ENCODE data around the gene DIDO1. TPM values are rescaled to one million over a fixed set of nuclear protein-coding genes. Genes with fewer than 3 reads are reported as not detected.

DIDO1 gene
- polyA plus RNA-seq, 2 of the 4 experiments (the other 2 are of a cell fraction) = 12.6 to 14.8 TPM

GRCh38 chr20:62949962-62950361 is 23.7 kb upstream of the DIDO1 start:
- ATAC-seq = no peak
- Histone ChIP-seq H3K9me3 (peaks cover 8% of the 10 kb centered on the region; the same call in 2 of the 3 replicates), H3K27ac (no peak overlapping the region), H3K4me3 (no peak overlapping the region), H3K4me1 (no peaks in the 10 kb centered on the region), H3K4me2 (no peak overlapping the region)
- TF ChIP-seq HMGXB4 (CRISPR knock-in tag; IDR thresholded peaks at IDR 0.05; ENCODE audit: borderline replicate concordance) (no peak), ELK1 (IDR thresholded peaks at IDR 0.05; ENCODE audit: low read depth, low read length) (no peak), KDM5A (IDR thresholded peaks at IDR 0.05) (no peak), JUNB (IDR thresholded peaks at IDR 0.05) (no peak), CBX2 (IDR thresholded peaks at IDR 0.05; ENCODE audit: borderline replicate concordance, low read depth) (no peak), JUN (IDR thresholded peaks at IDR 0.05) (no peak), HEYL (CRISPR knock-in tag; IDR thresholded peaks at IDR 0.05) (no peak), HOXA7 (CRISPR knock-in tag; IDR thresholded peaks at IDR 0.05) (no peak), POLR2AphosphoS2 (conservative IDR thresholded peaks at IDR 0.05; ENCODE audit: low read length) (no peak), RCOR1 (IDR thresholded peaks at IDR 0.05; ENCODE audit: low read depth, low read length) (no peak), ZSCAN20 (CRISPR knock-in tag; IDR thresholded peaks at IDR 0.05) (no peak), SREBF2 (IDR thresholded peaks at IDR 0.05) (no peak), MAZ (IDR thresholded peaks at IDR 0.05; ENCODE audit: borderline replicate concordance, low read depth, low read length) (no peak), ESRRA (IDR thresholded peaks at IDR 0.05; ENCODE audit: borderline replicate concordance, low read length) (no peak), TP53 (CRISPR knock-in tag; IDR thresholded peaks at IDR 0.05) (no peak), CHD4 (IDR thresholded peaks at IDR 0.05; ENCODE audit: borderline replicate concordance) (no peak), HDAC2 (IDR thresholded peaks at IDR 0.05) (no peak), EHF (CRISPR knock-in tag; IDR thresholded peaks at IDR 0.05) (no peak)
- TF ChIP-seq, protein P1, sequence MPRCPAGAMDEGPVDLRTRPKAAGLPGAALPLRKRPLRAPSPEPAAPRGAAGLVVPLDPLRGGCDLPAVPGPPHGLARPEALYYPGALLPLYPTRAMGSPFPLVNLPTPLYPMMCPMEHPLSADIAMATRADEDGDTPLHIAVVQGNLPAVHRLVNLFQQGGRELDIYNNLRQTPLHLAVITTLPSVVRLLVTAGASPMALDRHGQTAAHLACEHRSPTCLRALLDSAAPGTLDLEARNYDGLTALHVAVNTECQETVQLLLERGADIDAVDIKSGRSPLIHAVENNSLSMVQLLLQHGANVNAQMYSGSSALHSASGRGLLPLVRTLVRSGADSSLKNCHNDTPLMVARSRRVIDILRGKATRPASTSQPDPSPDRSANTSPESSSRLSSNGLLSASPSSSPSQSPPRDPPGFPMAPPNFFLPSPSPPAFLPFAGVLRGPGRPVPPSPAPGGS (IDR thresholded peaks at IDR 0.05) = no peak
- DNase-seq (ENCODE audit: low read depth in 1 of 2, low spot score in 1 of 2) = no peak
- CTCF ChIA-PET = interaction anchor here (0.6 to 2.7 kb wide), 8 partner anchors 22 to 78 kb away, joined by 3 to 9 read pairs (median 4); partner anchors contain the start of gene BHLHE23
- POLR2A ChIA-PET = interaction anchor here (0.6 kb wide), 1 partner anchor 624 kb away, joined by 4 read pairs; the partner anchor contains the start of gene HELZ2
- no peak for FAIRE-seq
- 93% methylated on average over 12 of the region's 12 CpGs for WGBS (ENCODE audit: missing lambda C conversion rate)

DNA sequence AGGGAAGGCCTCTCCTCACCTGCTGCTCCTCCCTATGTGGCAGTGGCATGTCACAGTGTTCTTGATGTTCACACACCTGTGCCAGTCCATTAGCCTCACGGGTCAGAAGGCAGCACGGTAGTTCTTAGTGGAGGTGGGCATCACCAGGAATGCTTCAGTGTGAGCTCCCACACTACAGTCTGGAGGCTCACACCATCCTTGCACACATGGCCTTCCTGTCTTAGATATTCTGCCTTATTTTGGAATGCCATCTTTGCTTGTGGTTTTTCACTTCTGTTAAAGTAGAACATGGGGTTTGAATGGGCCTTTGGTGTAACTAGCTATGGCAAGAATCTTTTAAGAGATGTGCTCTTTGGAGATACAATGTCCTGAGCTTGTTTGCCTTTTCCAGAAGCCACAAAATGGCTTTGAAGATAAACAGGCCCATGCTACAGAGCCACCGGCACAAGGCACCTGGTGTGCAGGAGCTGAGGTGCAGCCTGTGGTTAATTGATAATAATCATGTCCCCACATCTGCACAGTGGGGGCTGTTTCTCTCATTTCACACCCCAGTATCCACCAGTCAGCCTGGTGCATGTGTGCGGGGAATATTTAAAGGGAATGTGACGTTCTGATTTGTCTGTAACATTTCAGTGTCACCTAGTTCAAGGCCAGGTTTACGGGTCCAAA is 23.0 kb upstream of the DIDO1 start:
- POLR2A ChIA-PET = no interaction called here
- ATAC-seq = no peak
- WGBS (ENCODE audit: missing lambda C conversion rate) = 86% methylated on average over 6 of the region's 6 CpGs

More for the DNA sequence above, 23.0 kb upstream of the DIDO1 start:
- TF ChIP-seq HMGXB4 (CRISPR knock-in tag; IDR thresholded peaks at IDR 0.05; ENCODE audit: borderline replicate concordance) (no peak), FOSB (CRISPR knock-in tag; IDR thresholded peaks at IDR 0.05) (no peak)
- H3K4me3 ChIP-seq = no peak overlapping the region
- no peak overlapping the region for H3K27ac ChIP-seq
- no peak overlapping the region for H3K4me2 ChIP-seq
- CTCF ChIA-PET = interaction anchor here (0.6 to 2.7 kb wide), 8 partner anchors 10 to 60 kb away, joined by 3 to 9 read pairs (median 6); partner anchors contain the start of gene BHLHE23
- H3K9me3 ChIP-seq = peaks cover 8% of the 10 kb centered on the region; the same call in 2 of the 3 replicates
- H3K4me1 ChIP-seq = no peaks in the 10 kb centered on the region
- FAIRE-seq = no peak
- DNase-seq (ENCODE audit: low read depth in 1 of 2, low spot score in 1 of 2) = peak in 1 of 2 experiments; percentile 22

Measured in A549 (cell line).